Mesothelial cell of epicardium (in vitro differentiated cells): ENCODE data around the gene PPP6C. TPM values are rescaled to one million over a fixed set of nuclear protein-coding genes. Genes with fewer than 3 reads are reported as not detected.
"Not testable (repeated sequence)": the region's sequence is repeated elsewhere in the genome, so short reads cannot be mapped to it uniquely, and the experiment has no call there.

ENCODE experiments used
- DNase-seq, 2 experiments: peaks; one replicate each; pipeline ENCODE4 v3.0.0; 2021; ENCODE audit warnings: low spot score in 2 of 2; ENCODE audit not compliant: unreplicated experiment in 2 of 2
- H3K27ac Mint-ChIP-seq: 2 replicates; pipeline ENCODE4 v1.8.0; 2021; ENCODE audit warnings: mixed read lengths
- H3K27me3 Mint-ChIP-seq: 2 replicates; pipeline ENCODE4 v1.8.0; 2021; ENCODE audit warnings: low read depth, mixed read lengths
- H3K36me3 Mint-ChIP-seq: 2 replicates; pipeline ENCODE4 v1.8.0; 2021; ENCODE audit warnings: mixed read lengths
- H3K4me1 Mint-ChIP-seq: 2 replicates; pipeline ENCODE4 v1.8.0; 2021; ENCODE audit warnings: mixed read lengths
- H3K4me3 Mint-ChIP-seq: 2 replicates; pipeline ENCODE4 v1.8.0; 2021; ENCODE audit warnings: mild to moderate bottlenecking, moderate library complexity, mixed read lengths
- H3K9me3 Mint-ChIP-seq: 2 replicates; pipeline ENCODE4 v1.8.0; 2021; ENCODE audit warnings: mixed read lengths
- total RNA-seq: library from RNA; stranded (reverse); gene quantifications from 3 replicates; pipeline ENCODE4 v1.2.1, GENCODE V29; 2021
- TF ChIP-seq, protein P1 (sequence below): fragments of 200-600 bp; sonication (generic); IDR thresholded peaks from one replicate; pipeline ENCODE4 v1.5.0; 2021; ENCODE audit warnings: antibody characterized with exemption; ENCODE audit not compliant: unreplicated experiment

PPP6C gene
- total RNA-seq, 1 donor from 2014 or later: 27.5 TPM

GRCh38 chr9:125233678-125234077 is 44.1 kb upstream of the PPP6C start:
- TF ChIP-seq, protein P1, sequence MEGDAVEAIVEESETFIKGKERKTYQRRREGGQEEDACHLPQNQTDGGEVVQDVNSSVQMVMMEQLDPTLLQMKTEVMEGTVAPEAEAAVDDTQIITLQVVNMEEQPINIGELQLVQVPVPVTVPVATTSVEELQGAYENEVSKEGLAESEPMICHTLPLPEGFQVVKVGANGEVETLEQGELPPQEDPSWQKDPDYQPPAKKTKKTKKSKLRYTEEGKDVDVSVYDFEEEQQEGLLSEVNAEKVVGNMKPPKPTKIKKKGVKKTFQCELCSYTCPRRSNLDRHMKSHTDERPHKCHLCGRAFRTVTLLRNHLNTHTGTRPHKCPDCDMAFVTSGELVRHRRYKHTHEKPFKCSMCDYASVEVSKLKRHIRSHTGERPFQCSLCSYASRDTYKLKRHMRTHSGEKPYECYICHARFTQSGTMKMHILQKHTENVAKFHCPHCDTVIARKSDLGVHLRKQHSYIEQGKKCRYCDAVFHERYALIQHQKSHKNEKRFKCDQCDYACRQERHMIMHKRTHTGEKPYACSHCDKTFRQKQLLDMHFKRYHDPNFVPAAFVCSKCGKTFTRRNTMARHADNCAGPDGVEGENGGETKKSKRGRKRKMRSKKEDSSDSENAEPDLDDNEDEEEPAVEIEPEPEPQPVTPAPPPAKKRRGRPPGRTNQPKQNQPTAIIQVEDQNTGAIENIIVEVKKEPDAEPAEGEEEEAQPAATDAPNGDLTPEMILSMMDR: no peak
- peak overlapping the region; percentile 51 for H3K27ac Mint-ChIP-seq
- H3K27me3 Mint-ChIP-seq: no peaks in the 10 kb centered on the region
- H3K4me3 Mint-ChIP-seq: no peak overlapping the region
- DNase-seq: no peak
- peaks cover 37% of the 10 kb centered on the region for H3K4me1 Mint-ChIP-seq
- H3K9me3 Mint-ChIP-seq: no peaks in the 10 kb centered on the region
- H3K36me3 Mint-ChIP-seq: peaks cover 40% of the 10 kb centered on the region

DNA sequence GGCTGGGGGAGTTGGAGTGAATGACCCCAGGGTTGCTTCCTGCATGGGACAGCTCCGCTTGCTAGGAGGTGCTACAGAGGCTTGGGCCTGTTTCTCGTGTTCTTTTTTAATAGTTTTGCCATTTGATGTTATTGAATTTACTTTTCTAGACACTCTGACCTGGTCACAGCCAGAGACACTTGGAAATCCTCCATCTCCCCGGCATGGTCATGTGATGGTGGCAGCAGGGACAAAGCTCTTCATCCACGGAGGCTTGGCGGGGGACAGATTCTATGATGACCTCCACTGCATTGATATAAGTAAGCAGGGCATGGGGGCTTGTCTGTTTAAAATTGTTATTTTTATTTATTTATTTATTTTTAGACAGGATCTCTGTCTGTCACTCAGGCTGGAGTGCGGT is 38.2 kb upstream of the PPP6C start:
- Mint-ChIP-seq H3K9me3 (no peaks in the 10 kb centered on the region), H3K4me3 (no peak overlapping the region), H3K36me3 (peaks cover 12% of the 10 kb centered on the region), H3K27me3 (no peaks in the 10 kb centered on the region), H3K27ac (no peak overlapping the region), H3K4me1 (no peaks in the 10 kb centered on the region)
- TF ChIP-seq, protein P1: no peak
- no peak for DNase-seq

GRCh38 chr9:125224858-125225257 is 35.3 kb upstream of the PPP6C start:
- H3K27ac Mint-ChIP-seq, DNase-seq, H3K4me3 Mint-ChIP-seq, H3K27me3 Mint-ChIP-seq, H3K9me3 Mint-ChIP-seq, H3K4me1 Mint-ChIP-seq: not testable (repeated sequence)
- H3K36me3 Mint-ChIP-seq: peaks cover 13% of the 10 kb centered on the region

DNA sequence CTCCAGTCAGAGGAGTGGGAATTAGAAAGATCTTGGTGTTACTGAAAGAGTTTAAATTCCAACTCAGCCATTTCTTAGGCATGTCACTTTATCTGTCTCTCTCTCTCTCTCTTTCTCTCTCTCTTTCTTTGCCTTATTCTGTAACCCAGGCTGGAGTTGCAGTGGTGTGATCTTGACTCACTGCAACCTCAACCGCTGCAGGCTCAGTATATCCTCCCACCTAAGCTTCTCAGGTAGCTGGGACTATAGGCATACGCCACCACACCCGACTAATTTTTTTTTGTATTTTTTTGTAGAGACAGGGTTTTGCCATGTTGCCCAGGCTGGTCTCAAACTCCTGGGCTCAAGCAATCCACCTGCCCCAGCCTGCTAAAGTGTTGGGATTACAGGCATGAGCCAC is 29.0 kb upstream of the PPP6C start:
- no peak for DNase-seq
- TF ChIP-seq, protein P1: no peak
- H3K4me1 Mint-ChIP-seq: no peaks in the 10 kb centered on the region
- no peaks in the 10 kb centered on the region for H3K9me3 Mint-ChIP-seq
- no peak overlapping the region for H3K4me3 Mint-ChIP-seq
- no peaks in the 10 kb centered on the region for H3K27me3 Mint-ChIP-seq
- peaks cover 32% of the 10 kb centered on the region for H3K36me3 Mint-ChIP-seq
- H3K27ac Mint-ChIP-seq: no peak overlapping the region

- Mint-ChIP-seq H3K4me3 (no peak overlapping the region), H3K27me3 (no peaks in the 10 kb centered on the region), H3K27ac (no peak overlapping the region), H3K4me1 (no peaks in the 10 kb centered on the region), H3K36me3 (peaks cover 35% of the 10 kb centered on the region), H3K9me3 (no peaks in the 10 kb centered on the region)
- no peak for DNase-seq
- TF ChIP-seq, protein P1: no peak
These were observed 24.6 kb upstream of the PPP6C start for GRCh38 chr9:125214186-125214585.

DNA sequence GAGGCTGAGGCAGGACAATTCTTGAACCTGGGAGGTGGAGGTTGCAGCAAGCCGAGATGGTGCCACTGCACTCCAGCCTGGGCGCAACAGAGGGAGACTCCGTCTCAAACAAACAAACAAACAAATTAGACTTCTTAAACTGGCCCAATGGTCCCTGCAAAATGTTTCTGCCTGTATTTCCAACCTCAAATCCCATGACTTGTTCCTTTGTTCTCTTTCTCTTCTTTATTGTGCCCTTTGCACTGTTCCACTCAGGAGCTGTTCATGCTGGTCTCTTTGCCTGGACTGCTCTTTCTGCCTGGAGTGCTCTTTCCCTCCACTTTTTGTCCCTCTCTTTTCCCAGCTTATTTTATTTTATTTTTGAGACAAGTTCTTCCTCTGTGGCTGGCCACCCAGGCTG is 14.9 kb upstream of the PPP6C start:
- H3K27ac Mint-ChIP-seq: no peak overlapping the region
- H3K36me3 Mint-ChIP-seq: peaks cover 26% of the 10 kb centered on the region
- no peaks in the 10 kb centered on the region for H3K27me3 Mint-ChIP-seq
- H3K4me1 Mint-ChIP-seq: peaks cover 9% of the 10 kb centered on the region
- H3K9me3 Mint-ChIP-seq: no peaks in the 10 kb centered on the region
- no peak overlapping the region for H3K4me3 Mint-ChIP-seq
- DNase-seq: no peak
- TF ChIP-seq, protein P1: no peak
